ENCODE data around the gene ZNF503. TPM values are rescaled to one million over a fixed set of nuclear protein-coding genes. Genes with fewer than 3 reads are reported as not detected.

ZNF503 gene
- total and polyA plus RNA-seq, 2 of the 8 experiments (the other 6 are each of a cell fraction or from before 2014, with no cell fraction given), result 0.03 to 0.13 TPM

DNA sequence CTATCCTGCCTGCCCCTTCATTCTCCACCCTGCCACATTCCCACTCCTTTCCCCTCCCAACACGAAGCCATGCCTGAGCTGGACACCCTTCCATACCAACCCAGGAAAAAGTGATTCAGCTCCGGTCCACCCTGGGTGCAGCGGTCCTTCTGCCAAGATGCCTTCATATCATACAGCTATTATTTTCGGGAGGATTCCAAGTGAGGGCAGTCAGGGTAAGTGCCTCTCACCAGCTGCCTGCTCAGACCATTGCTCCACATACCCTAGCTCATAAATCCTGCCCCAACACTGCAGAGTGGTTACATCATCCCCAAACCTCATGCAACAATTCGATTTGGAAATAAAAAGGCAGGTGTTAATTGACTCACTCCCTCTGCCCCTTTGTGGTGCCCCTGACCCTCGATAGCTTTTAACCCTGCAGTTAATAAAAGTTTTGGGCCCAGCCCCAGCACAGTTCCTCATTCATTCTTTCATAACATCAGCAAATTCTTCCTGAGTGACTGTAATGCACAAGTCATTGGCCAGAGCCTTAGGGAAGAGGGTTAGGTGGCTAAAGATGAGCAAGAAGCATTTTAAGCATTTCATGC is 42.6 kb downstream of the ZNF503 start (continued):
- TF ChIP-seq, protein P1, sequence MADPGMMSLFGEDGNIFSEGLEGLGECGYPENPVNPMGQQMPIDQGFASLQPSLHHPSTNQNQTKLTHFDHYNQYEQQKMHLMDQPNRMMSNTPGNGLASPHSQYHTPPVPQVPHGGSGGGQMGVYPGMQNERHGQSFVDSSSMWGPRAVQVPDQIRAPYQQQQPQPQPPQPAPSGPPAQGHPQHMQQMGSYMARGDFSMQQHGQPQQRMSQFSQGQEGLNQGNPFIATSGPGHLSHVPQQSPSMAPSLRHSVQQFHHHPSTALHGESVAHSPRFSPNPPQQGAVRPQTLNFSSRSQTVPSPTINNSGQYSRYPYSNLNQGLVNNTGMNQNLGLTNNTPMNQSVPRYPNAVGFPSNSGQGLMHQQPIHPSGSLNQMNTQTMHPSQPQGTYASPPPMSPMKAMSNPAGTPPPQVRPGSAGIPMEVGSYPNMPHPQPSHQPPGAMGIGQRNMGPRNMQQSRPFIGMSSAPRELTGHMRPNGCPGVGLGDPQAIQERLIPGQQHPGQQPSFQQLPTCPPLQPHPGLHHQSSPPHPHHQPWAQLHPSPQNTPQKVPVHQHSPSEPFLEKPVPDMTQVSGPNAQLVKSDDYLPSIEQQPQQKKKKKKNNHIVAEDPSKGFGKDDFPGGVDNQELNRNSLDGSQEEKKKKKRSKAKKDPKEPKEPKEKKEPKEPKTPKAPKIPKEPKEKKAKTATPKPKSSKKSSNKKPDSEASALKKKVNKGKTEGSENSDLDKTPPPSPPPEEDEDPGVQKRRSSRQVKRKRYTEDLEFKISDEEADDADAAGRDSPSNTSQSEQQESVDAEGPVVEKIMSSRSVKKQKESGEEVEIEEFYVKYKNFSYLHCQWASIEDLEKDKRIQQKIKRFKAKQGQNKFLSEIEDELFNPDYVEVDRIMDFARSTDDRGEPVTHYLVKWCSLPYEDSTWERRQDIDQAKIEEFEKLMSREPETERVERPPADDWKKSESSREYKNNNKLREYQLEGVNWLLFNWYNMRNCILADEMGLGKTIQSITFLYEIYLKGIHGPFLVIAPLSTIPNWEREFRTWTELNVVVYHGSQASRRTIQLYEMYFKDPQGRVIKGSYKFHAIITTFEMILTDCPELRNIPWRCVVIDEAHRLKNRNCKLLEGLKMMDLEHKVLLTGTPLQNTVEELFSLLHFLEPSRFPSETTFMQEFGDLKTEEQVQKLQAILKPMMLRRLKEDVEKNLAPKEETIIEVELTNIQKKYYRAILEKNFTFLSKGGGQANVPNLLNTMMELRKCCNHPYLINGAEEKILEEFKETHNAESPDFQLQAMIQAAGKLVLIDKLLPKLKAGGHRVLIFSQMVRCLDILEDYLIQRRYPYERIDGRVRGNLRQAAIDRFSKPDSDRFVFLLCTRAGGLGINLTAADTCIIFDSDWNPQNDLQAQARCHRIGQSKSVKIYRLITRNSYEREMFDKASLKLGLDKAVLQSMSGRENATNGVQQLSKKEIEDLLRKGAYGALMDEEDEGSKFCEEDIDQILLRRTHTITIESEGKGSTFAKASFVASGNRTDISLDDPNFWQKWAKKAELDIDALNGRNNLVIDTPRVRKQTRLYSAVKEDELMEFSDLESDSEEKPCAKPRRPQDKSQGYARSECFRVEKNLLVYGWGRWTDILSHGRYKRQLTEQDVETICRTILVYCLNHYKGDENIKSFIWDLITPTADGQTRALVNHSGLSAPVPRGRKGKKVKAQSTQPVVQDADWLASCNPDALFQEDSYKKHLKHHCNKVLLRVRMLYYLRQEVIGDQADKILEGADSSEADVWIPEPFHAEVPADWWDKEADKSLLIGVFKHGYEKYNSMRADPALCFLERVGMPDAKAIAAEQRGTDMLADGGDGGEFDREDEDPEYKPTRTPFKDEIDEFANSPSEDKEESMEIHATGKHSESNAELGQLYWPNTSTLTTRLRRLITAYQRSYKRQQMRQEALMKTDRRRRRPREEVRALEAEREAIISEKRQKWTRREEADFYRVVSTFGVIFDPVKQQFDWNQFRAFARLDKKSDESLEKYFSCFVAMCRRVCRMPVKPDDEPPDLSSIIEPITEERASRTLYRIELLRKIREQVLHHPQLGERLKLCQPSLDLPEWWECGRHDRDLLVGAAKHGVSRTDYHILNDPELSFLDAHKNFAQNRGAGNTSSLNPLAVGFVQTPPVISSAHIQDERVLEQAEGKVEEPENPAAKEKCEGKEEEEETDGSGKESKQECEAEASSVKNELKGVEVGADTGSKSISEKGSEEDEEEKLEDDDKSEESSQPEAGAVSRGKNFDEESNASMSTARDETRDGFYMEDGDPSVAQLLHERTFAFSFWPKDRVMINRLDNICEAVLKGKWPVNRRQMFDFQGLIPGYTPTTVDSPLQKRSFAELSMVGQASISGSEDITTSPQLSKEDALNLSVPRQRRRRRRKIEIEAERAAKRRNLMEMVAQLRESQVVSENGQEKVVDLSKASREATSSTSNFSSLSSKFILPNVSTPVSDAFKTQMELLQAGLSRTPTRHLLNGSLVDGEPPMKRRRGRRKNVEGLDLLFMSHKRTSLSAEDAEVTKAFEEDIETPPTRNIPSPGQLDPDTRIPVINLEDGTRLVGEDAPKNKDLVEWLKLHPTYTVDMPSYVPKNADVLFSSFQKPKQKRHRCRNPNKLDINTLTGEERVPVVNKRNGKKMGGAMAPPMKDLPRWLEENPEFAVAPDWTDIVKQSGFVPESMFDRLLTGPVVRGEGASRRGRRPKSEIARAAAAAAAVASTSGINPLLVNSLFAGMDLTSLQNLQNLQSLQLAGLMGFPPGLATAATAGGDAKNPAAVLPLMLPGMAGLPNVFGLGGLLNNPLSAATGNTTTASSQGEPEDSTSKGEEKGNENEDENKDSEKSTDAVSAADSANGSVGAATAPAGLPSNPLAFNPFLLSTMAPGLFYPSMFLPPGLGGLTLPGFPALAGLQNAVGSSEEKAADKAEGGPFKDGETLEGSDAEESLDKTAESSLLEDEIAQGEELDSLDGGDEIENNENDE (IDR thresholded peaks at IDR 0.05; ENCODE audit: insufficient replicate concordance, low read length), result no peak
- no peak for TF ChIP-seq CHD1 (IDR thresholded peaks at IDR 0.05; ENCODE audit: low read depth, low read length)
- no peak for TF ChIP-seq MAFK (IDR thresholded peaks at IDR 0.05; ENCODE audit: low read depth, low read length)
- TF ChIP-seq KDM5A (IDR thresholded peaks at IDR 0.05; ENCODE audit: low read length), result no peak
- TF ChIP-seq CEBPB (IDR thresholded peaks at IDR 0.05; ENCODE audit: low read depth, low read length), result no peak
- TF ChIP-seq SUZ12 (IDR thresholded peaks at IDR 0.05; ENCODE audit: low read length), result no peak
- no peak for TF ChIP-seq NRF1 (IDR thresholded peaks at IDR 0.05; ENCODE audit: low read depth, low read length)
- no peak for TF ChIP-seq PHF8 (conservative IDR thresholded peaks at IDR 0.05; ENCODE audit: low read depth, low read length)
